IPS-18c (cell line): ENCODE results near the gene DENND2D.

Experiments
- H3K4me3 ChIP-seq: 2 replicates; pipeline ENCODE4 v1.7.0; 2013; ENCODE audit warnings: low read depth, mild to moderate bottlenecking, low read length, moderate library complexity; ENCODE audit not compliant: insufficient read depth
- H3K9me3 ChIP-seq: one replicate; pipeline ENCODE4 v1.6.1; 2013; ENCODE audit warnings: mild to moderate bottlenecking, low read length, moderate library complexity; ENCODE audit not compliant: control insufficient read depth, insufficient read depth

DENND2D gene

GRCh38 chr1:111193712-111194480 is 6.5 kb downstream of the DENND2D start:
- Histone ChIP-seq H3K4me3 (no peak overlapping the region), H3K9me3 (no peaks in the 10 kb centered on the region)

GRCh38 chr1:111192658-111193519 is 7.6 kb downstream of the DENND2D start:
- Histone ChIP-seq H3K9me3 (no peaks in the 10 kb centered on the region), H3K4me3 (no peak overlapping the region)

- H3K4me3 ChIP-seq = no peak overlapping the region
- H3K9me3 ChIP-seq = no peaks in the 10 kb centered on the region
These were observed 8.4 kb downstream of the DENND2D start for GRCh38 chr1:111192074-111192473.

GRCh38 chr1:111191496-111191895 is 8.9 kb downstream of the DENND2D start:
- H3K4me3 ChIP-seq = no peak overlapping the region
- no peaks in the 10 kb centered on the region for H3K9me3 ChIP-seq

GRCh38 chr1:111190931-111191451 is 9.5 kb downstream of the DENND2D start:
- no peak overlapping the region for H3K4me3 ChIP-seq
- H3K9me3 ChIP-seq = no peaks in the 10 kb centered on the region

- Histone ChIP-seq H3K9me3 (no peaks in the 10 kb centered on the region), H3K4me3 (no peak overlapping the region)
These were observed 15.8 kb downstream of the DENND2D start for GRCh38 chr1:111184663-111185062.

GRCh38 chr1:111183308-111184069 is 17.0 kb downstream of the DENND2D start:
- H3K9me3 ChIP-seq = no peaks in the 10 kb centered on the region

GRCh38 chr1:111182052-111182451 is 18.4 kb downstream of the DENND2D start:
- Histone ChIP-seq H3K4me3 (no peak overlapping the region), H3K9me3 (no peaks in the 10 kb centered on the region)

More at GRCh38 chr1:111183308-111184069, 17.0 kb downstream of the DENND2D start:
- H3K4me3 ChIP-seq = no peak overlapping the region

- Histone ChIP-seq H3K4me3 (no peak overlapping the region), H3K9me3 (no peaks in the 10 kb centered on the region)
These were observed 20.4 kb downstream of the DENND2D start for GRCh38 chr1:111179968-111180533.

GRCh38 chr1:111176678-111177077 is 23.8 kb downstream of the DENND2D start:
- no peak overlapping the region for H3K4me3 ChIP-seq
- H3K9me3 ChIP-seq = no peaks in the 10 kb centered on the region

- no peak overlapping the region for H3K4me3 ChIP-seq
- no peaks in the 10 kb centered on the region for H3K9me3 ChIP-seq
These were observed 25.1 kb downstream of the DENND2D start for GRCh38 chr1:111175349-111175748.

- H3K4me3 ChIP-seq = no peak overlapping the region
- H3K9me3 ChIP-seq = no peaks in the 10 kb centered on the region
These were observed 26.4 kb downstream of the DENND2D start for GRCh38 chr1:111174070-111174469.

- Histone ChIP-seq H3K9me3 (no peaks in the 10 kb centered on the region), H3K4me3 (no peak overlapping the region)
These were observed 28.0 kb downstream of the DENND2D start for GRCh38 chr1:111172463-111172862.

GRCh38 chr1:111164151-111164550 is 36.3 kb downstream of the DENND2D start:
- Histone ChIP-seq H3K4me3 (no peak overlapping the region), H3K9me3 (no peaks in the 10 kb centered on the region)

- Histone ChIP-seq H3K4me3 (no peak overlapping the region), H3K9me3 (no peaks in the 10 kb centered on the region)
These were observed 37.1 kb downstream of the DENND2D start for GRCh38 chr1:111163363-111163762.

- no peak overlapping the region for H3K4me3 ChIP-seq
These were observed 38.0 kb downstream of the DENND2D start for GRCh38 chr1:111162488-111162880.

GRCh38 chr1:111161843-111162487 is 38.5 kb downstream of the DENND2D start:
- Histone ChIP-seq H3K9me3 (no peaks in the 10 kb centered on the region), H3K4me3 (no peak overlapping the region)

More at GRCh38 chr1:111162488-111162880, 38.0 kb downstream of the DENND2D start:
- no peaks in the 10 kb centered on the region for H3K9me3 ChIP-seq
